ENCODE results near the gene RAB6C.
"Not testable (repeated sequence)": the region's sequence is repeated elsewhere in the genome, so short reads cannot be mapped to it uniquely, and the experiment has no call there.

DNA sequence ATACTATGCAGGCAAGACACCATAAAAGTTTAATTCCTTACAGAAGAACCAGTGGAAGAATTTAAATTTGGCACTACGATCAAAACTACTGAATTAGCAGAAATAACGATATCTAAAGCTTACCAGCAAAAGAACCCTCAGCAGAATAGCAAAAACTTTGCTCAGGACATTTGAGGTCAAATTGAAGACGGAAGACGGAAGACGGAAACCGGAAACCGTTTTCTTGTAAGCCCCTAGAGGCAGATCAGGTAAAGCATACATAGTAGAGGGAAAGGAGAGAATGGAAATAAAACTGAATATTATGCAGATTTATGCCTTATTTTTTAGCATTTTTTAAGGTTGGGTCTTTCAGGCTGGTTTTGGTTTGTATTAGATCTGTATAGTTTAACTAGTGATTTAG is 2.2 kb downstream of the RAB6C start:
- TF ChIP-seq POLR2A, CTCF (IDR thresholded peaks at IDR 0.05): not testable (repeated sequence)

Measured in testis (tissue), 2 donors.